ENCODE data around the gene KCNC3.
"Not testable (repeated sequence)": the region's sequence is repeated elsewhere in the genome, so short reads cannot be mapped to it uniquely, and the experiment has no call there.

The KCNC3 gene

DNA sequence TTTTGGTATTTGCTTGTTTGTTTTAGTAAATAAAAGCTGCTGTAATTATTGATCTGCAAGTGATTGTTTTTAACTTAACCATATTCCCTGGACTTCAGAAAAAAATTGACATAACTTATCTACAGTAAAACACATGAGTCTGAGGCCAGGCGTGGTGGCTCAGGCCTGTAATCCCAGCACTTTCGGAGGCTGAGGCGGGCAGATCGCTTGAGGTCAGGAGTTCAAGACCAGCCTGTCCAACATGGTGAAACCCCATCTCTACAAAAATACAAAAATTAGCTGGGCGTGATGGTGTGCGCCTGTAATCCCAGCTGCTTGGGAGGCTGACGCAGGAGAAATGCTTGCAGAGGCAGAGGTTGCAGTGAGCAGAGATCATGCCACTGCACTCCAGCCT lies 24.3 kb upstream of the KCNC3 start:
- DNase-seq (ENCODE audit: low read depth in 2 of 2): not testable (repeated sequence)

- DNase-seq (ENCODE audit: low read depth in 2 of 2): no peak
Observed at GRCh38 chr19:50352242-50352641, 23.1 kb upstream of the KCNC3 start.

- no peak for DNase-seq (ENCODE audit: low read depth in 2 of 2)
Observed at GRCh38 chr19:50349277-50350057, 20.3 kb upstream of the KCNC3 start.

DNA sequence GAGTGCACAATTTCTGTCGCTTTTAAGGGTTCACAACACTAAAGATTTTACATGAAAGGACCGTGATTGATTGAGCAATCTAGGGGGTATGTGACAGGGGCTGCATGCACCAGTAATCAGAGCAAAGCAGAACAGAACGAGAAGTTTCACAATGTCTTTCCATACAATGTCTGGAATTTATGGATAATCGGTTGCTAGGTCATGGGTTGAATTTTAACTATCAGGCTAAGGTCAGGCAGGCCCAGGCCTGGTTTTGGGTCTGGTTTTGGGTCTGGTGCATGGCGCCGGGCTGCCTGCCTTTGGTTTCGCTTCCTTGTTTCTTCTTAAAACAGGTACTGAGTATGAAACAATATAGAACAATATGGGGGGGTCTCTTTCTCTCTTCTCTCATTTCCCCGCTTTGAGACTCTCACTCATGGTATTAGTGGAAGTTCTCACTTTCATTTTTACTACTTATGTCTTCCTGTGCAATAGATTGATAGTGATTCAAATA lies 18.0 kb upstream of the KCNC3 start:
- not testable (repeated sequence) for DNase-seq (ENCODE audit: low read depth in 2 of 2)

GRCh38 chr19:50344661-50345318 lies 15.6 kb upstream of the KCNC3 start:
- no peak for DNase-seq (ENCODE audit: low read depth in 2 of 2)

GRCh38 chr19:50341091-50341564 lies 12.0 kb upstream of the KCNC3 start:
- DNase-seq (ENCODE audit: low read depth in 2 of 2): no peak

DNA sequence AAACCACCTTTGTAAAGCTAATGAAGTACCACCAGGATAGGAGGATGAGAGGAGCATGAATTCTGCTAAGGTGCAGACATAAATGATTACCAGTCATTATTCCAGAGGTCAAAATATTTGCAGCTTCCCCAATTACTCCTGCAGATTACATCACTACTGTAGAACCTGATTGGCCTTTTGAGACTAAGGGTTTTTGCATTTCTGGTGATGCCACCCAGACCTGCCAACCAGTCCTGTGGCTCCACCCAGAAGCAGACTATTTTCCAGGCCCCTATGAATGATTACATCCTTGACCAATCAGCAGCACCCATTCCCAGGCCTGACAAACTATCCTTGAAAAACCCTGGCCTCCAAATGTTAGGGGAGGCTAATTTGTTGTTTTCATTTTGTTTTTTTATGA lies 11.2 kb upstream of the KCNC3 start:
- DNase-seq (ENCODE audit: low read depth in 2 of 2): no peak

DNA sequence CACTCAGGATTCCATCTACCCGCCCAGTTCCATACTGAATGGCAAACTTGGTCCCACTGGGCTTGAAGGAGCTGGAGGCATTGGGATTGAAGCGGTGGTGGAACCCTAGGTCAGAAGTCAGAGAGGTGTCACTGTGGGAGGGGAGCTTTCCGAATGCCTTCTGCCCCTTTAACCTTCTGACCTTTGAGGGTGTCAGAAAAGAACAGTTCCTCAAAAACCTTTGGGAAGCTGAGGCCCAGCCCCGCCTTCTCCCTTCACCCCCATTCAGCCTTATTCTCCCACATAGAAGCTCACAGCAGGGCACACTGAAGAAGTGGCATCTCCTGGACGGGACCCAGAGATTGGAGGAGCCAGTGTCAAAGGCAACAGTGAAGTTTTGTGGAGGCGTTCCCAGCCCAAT lies 7.9 kb upstream of the KCNC3 start:
- DNase-seq (ENCODE audit: low read depth in 2 of 2): not testable (repeated sequence)

- DNase-seq (ENCODE audit: low read depth in 2 of 2): no peak
Observed at GRCh38 chr19:50334741-50335421, 5.7 kb upstream of the KCNC3 start.

GRCh38 chr19:50333737-50334617 lies 4.8 kb upstream of the KCNC3 start:
- DNase-seq (ENCODE audit: low read depth in 2 of 2): peak in 1 of 2 experiments; percentile 17

- peak; percentile 39 to 46 for DNase-seq (ENCODE audit: low read depth in 2 of 2)
Observed at GRCh38 chr19:50333235-50333736, 4.1 kb upstream of the KCNC3 start.

DNA sequence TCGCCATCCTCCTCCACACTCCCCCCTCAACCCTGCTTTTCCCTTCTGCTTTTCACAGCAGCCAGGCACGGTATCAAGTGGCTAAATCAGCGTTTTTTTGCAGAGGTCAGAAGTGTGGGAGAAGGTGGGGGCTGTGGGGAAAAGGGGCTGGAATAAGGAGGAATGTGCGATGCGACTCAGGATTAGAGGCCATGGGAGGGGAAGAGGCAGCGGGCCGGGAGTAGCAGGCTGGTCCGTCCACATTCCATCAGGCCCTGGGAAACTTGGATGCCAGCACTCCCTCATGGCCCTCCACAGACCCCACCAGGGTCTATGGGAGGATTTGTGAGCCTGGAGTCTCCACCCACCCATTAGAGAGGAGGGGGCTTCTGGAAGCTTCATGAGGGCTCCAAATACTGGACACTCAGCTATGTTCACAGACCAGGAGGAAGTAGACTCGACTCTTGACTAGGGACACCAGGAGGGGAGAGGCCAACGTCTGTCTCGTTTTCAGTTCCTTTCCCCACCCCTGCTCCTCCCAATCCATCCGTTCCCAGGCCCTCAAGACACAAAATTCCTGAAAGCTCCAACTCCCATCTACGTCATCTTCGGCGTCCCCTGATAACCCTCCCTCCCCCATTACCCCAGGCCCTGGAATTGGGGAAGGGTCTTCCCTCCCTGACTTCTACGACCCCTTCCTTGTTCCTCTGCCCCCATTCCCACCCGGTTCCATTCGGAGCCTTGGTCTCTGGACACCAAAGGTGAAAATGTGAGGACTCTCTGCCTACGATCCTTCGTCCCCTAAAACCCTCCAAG lies 3.3 kb upstream of the KCNC3 start:
- DNase-seq (ENCODE audit: low read depth in 2 of 2): no peak

DNA sequence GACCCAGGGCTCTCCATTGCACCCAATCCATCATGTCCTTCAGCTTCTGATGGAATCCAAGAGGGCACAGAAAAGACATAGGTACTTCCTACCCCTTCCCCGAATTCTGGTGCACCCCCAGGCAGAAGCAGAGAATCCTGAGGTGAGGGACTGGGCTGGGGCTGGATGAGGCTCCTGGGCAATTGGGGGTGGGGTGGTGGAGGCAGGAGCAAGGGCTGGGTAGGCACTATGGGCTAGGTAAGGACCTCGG lies 2.7 kb upstream of the KCNC3 start:
- DNase-seq (ENCODE audit: low read depth in 2 of 2): no peak

GRCh38 chr19:50331221-50331993 lies 2.2 kb upstream of the KCNC3 start:
- no peak for DNase-seq (ENCODE audit: low read depth in 2 of 2)

DNA sequence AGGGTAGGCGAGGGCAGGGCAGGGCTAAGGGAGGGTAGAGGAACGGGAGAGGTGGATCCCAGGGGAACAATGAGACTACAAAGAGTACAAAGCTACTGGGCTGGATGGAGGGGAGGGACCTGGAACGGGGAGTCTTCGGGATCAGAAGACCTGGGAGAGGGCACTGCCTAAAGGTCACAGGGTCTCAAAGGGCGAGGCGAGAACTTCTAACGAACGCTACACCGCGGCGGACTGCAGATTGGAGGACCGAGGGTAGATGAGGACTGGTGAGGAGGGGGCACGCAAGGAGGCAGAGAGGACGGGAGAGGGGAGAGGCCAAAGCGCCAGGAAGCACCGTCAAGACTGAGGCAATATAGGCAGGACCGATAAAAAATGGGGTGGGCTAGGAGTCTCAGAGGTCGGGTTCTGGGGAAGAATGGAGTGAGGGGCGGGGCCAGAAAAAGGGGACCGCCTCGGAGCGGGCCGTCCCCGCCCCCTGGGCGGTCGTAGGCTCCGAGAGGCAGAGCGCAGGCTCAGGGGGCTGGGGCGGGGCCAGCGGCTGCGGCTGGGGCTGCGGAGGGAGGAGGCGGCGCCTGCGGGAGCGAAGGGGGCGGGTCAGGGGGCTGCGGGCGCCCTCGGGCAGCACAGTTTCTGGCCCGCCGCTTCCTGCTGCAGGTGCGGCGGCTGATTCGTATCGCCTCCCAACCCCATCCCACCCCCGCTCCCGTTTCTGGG lies 1.3 kb upstream of the KCNC3 start:
- DNase-seq (ENCODE audit: low read depth in 2 of 2): no peak

GRCh38 chr19:50329926-50330294 lies 733 bp upstream of the KCNC3 start:
- not testable (repeated sequence) for DNase-seq (ENCODE audit: low read depth in 2 of 2)

- DNase-seq (ENCODE audit: low read depth in 2 of 2): no peak
Observed at GRCh38 chr19:50328873-50329145, 368 bp downstream of the KCNC3 start.

GRCh38 chr19:50328224-50328872 lies 829 bp downstream of the KCNC3 start:
- DNase-seq (ENCODE audit: low read depth in 2 of 2): no peak
